Suprapubic skin (tissue), 4 donors: Measurements from ENCODE around the gene IGFBP2. TPM values are rescaled to one million over a fixed set of nuclear protein-coding genes. Genes with fewer than 3 reads are reported as not detected.

Experiments
- DNase-seq, 2 donors: peaks; one replicate each; pipeline ENCODE4 v3.0.0-alpha.2; 2019; ENCODE audit warnings: low spot score in 2 of 2
- H3K27ac ChIP-seq: fragments of 200-600 bp; sonication (generic); one replicate; pipeline ENCODE4 v1.5.1; 2019
- H3K27me3 ChIP-seq: fragments of 200-600 bp; sonication (generic); one replicate; pipeline ENCODE4 v1.5.1; 2019
- H3K36me3 ChIP-seq: fragments of 200-600 bp; sonication (generic); one replicate; pipeline ENCODE4 v1.5.1; 2019
- H3K4me1 ChIP-seq: fragments of 200-600 bp; sonication (generic); one replicate; pipeline ENCODE4 v1.5.1; 2019
- H3K4me3 ChIP-seq: fragments of 200-600 bp; sonication (generic); one replicate; pipeline ENCODE4 v1.5.1; 2019; ENCODE audit warnings: mild to moderate bottlenecking
- H3K9me3 ChIP-seq: fragments of 200-600 bp; sonication (generic); one replicate; pipeline ENCODE4 v1.5.1; 2019
- CTCF ChIP-seq, 2 donors: fragments of 200-600 bp in 1 of 2; fragments of 450-650 bp in 1 of 2; sonication (generic) in 1 of 2; IDR thresholded peaks; one replicate each; pipeline ENCODE4 v1.5.1; 2016 to 2019; ENCODE audit warnings: antibody characterized with exemption in 2 of 2, mild to moderate bottlenecking in 1 of 2, moderate library complexity in 1 of 2
- EP300 ChIP-seq: sonication (generic); formaldehyde crosslinking; IDR thresholded peaks from one replicate; pipeline ENCODE4 v1.6.1; 2017; ENCODE audit warnings: antibody characterized with exemption
- POLR2A ChIP-seq, 2 donors: fragments of 450-650 bp; IDR thresholded peaks; one replicate each; pipeline ENCODE4 v1.6.1; 2017; ENCODE audit warnings: antibody characterized with exemption in 2 of 2, mild to moderate bottlenecking in 2 of 2, moderate library complexity in 2 of 2
- POLR2AphosphoS5 ChIP-seq, 3 donors: sonication (generic); formaldehyde crosslinking; IDR thresholded peaks; one replicate each; pipeline ENCODE4 v1.6.1; 2017; ENCODE audit warnings: antibody characterized with exemption in 3 of 3
- WGBS: methylation state at CpG from one replicate; pipeline ENCODE4 v1.1.5; 2018; 5-methylcytosine and 5-hydroxymethylcytosine counted together
- total RNA-seq, 4 donors: library from RNA; depleted of rRNA; stranded (reverse); fragments of >200 nt; gene quantifications; one replicate each; pipeline ENCODE4 v1.1.0, GENCODE V29; 2016

IGFBP2 gene
- total RNA-seq, 4 donors from 2014 or later: 7.5 to 28.3 (median 18.7) TPM

DNA sequence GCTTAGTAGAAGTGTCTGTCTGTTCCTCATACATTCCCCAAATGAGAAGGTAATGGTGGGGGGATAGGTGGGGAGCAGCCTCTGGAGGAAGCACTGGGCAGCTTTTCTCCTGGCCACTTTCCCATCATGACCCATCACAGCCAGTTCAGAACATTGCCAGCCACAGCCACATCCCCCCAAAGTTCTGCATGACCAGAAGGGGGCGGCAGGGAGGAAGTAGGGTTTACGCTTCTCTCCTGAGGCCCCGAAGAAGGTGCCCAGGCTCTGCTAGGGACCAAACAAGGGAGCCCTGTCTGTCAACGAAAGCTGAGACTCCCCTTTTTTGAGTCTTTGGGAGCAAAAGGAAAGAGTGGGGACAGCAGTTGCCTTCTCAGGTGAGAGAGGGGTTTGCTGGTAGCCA lies 54.4 kb downstream of the IGFBP2 start:
- H3K27me3 ChIP-seq: peaks cover 8% of the 10 kb centered on the region
- no peaks in the 10 kb centered on the region for H3K9me3 ChIP-seq
- TF ChIP-seq POLR2A (IDR thresholded peaks at IDR 0.05) (no peak), EP300 (no peak), CTCF (IDR thresholded peaks at IDR 0.05) (no peak), POLR2AphosphoS5 (IDR thresholded peaks at IDR 0.05) (no peak)
- DNase-seq: no peak
- peaks cover 82% of the 10 kb centered on the region for H3K4me1 ChIP-seq
- no peaks in the 10 kb centered on the region for H3K36me3 ChIP-seq
- 63% methylated on average over 4 of the region's 4 CpGs for WGBS
- no peak overlapping the region for H3K4me3 ChIP-seq
- H3K27ac ChIP-seq: no peak overlapping the region

GRCh38 chr2:216688731-216689340 lies 55.6 kb downstream of the IGFBP2 start:
- DNase-seq: peak in 1 of 2 donors; percentile 76
- Histone ChIP-seq H3K4me1 (peaks cover 82% of the 10 kb centered on the region), H3K9me3 (no peaks in the 10 kb centered on the region), H3K4me3 (peak overlapping the region; percentile 73), H3K27ac (peak overlapping the region; percentile 69), H3K27me3 (peaks cover 8% of the 10 kb centered on the region), H3K36me3 (no peaks in the 10 kb centered on the region)
- TF ChIP-seq POLR2AphosphoS5 (IDR thresholded peaks at IDR 0.05): no peak
- no peak for TF ChIP-seq POLR2A (IDR thresholded peaks at IDR 0.05)
- no peak for TF ChIP-seq EP300
- TF ChIP-seq CTCF (IDR thresholded peaks at IDR 0.05): no peak
- WGBS: 47% methylated on average over 9 of the region's 9 CpGs

- Histone ChIP-seq H3K27ac (peak overlapping the region; percentile 69), H3K4me1 (peaks cover 83% of the 10 kb centered on the region), H3K4me3 (peak overlapping the region; percentile 73), H3K36me3 (no peaks in the 10 kb centered on the region), H3K9me3 (no peaks in the 10 kb centered on the region), H3K27me3 (peaks cover 14% of the 10 kb centered on the region)
- TF ChIP-seq POLR2AphosphoS5 (IDR thresholded peaks at IDR 0.05): no peak
- no peak for TF ChIP-seq EP300
- no peak for TF ChIP-seq POLR2A (IDR thresholded peaks at IDR 0.05)
- no peak for TF ChIP-seq CTCF (IDR thresholded peaks at IDR 0.05)
- WGBS: 73% methylated on average over 2 of the region's 3 CpGs
- DNase-seq: peak in 1 of 2 donors; percentile 56
Measured at GRCh38 chr2:216689397-216689796, 56.2 kb downstream of the IGFBP2 start.

DNA sequence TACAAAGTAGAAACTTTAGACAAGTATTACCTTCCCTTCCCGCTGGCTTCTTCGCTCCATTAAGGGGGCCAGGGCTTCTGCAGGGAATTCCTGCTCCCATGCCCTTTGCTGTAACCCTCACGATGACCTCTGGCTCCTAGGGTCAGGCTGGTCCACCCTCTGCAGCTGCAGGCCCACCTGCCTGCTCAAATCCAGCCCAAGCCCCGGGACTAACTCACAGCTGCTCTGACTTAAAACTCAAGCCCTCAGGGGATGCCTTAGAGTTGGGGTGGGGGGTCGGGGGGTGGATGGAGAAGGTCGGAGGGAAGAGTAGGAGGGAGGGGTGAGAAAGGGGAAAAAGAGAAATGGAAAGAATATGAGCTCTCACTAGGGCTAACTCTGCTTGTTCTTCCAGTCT lies 57.2 kb downstream of the IGFBP2 start:
- Histone ChIP-seq H3K9me3 (no peaks in the 10 kb centered on the region), H3K27ac (peak overlapping the region; percentile 91), H3K4me3 (peak overlapping the region; percentile 73), H3K27me3 (peaks cover 17% of the 10 kb centered on the region), H3K4me1 (peaks cover 85% of the 10 kb centered on the region), H3K36me3 (no peaks in the 10 kb centered on the region)
- no peak for TF ChIP-seq POLR2AphosphoS5 (IDR thresholded peaks at IDR 0.05)
- TF ChIP-seq EP300: no peak
- TF ChIP-seq POLR2A (IDR thresholded peaks at IDR 0.05): no peak
- no peak for TF ChIP-seq CTCF (IDR thresholded peaks at IDR 0.05)
- DNase-seq: no peak
- WGBS: 35% methylated on average over 6 of the region's 6 CpGs

GRCh38 chr2:216690853-216691741 lies 57.9 kb downstream of the IGFBP2 start:
- Histone ChIP-seq H3K36me3 (no peaks in the 10 kb centered on the region), H3K4me3 (peak overlapping the region; percentile 73), H3K4me1 (peaks cover 87% of the 10 kb centered on the region), H3K9me3 (no peaks in the 10 kb centered on the region), H3K27me3 (peaks cover 17% of the 10 kb centered on the region), H3K27ac (peak overlapping the region; percentile 91)
- DNase-seq: peak in 1 of 2 donors; percentile 92
- TF ChIP-seq EP300 (no peak), POLR2AphosphoS5 (IDR thresholded peaks at IDR 0.05) (peak in 1 of 3 donors; percentile 62), POLR2A (IDR thresholded peaks at IDR 0.05) (peak in 1 of 2 donors; percentile 24)
- WGBS: 3% methylated on average over 23 of the region's 23 CpGs
